Transverse colon (tissue), 4 donors: Measurements from ENCODE around the gene UBR3. TPM values are rescaled to one million over a fixed set of nuclear protein-coding genes. Genes with fewer than 3 reads are reported as not detected.
"Not testable (repeated sequence)": the region's sequence is repeated elsewhere in the genome, so short reads cannot be mapped to it uniquely, and the experiment has no call there.

Experiments
- DNase-seq: peaks from one replicate; pipeline ENCODE4 v3.0.0-alpha.2; 2019
- H3K27ac ChIP-seq, 4 donors: fragments of 200-600 bp; sonication (generic); 2 replicates each; pipeline ENCODE4 v1.5.1; 2016 to 2018; ENCODE audit warnings: inconsistent platforms in 4 of 4
- H3K27me3 ChIP-seq: fragments of 200-600 bp; sonication (generic); 2 replicates; pipeline ENCODE4 v1.5.1; 2017; ENCODE audit warnings: inconsistent platforms
- H3K36me3 ChIP-seq, 4 donors: fragments of 200-600 bp; sonication (generic); 2 replicates each; pipeline ENCODE4 v1.5.1; 2017 to 2019; ENCODE audit warnings: inconsistent platforms in 4 of 4
- H3K4me1 ChIP-seq, 4 donors: fragments of 200-600 bp; sonication (generic); 2 replicates each; pipeline ENCODE4 v1.5.1; 2017 to 2020; ENCODE audit warnings: inconsistent platforms in 4 of 4
- H3K4me3 ChIP-seq, 4 donors: fragments of 200-600 bp; sonication (generic); 1 replicate in 1 of 4; 2 replicates in 3 of 4; pipeline versions ENCODE4 v1.5.1 to v1.6.1; 2017 to 2019; ENCODE audit warnings: inconsistent platforms in 4 of 4
- H3K9me3 ChIP-seq, 2 donors: fragments of 200-600 bp; sonication (generic); 2 replicates each; pipeline ENCODE4 v1.5.1; 2017 to 2019; ENCODE audit warnings: inconsistent platforms in 2 of 2
- CTCF ChIP-seq, 5 experiments: fragments of 200-600 bp in 3 of 5; fragments of 450-650 bp in 2 of 5; sonication (generic) in 3 of 5; IDR thresholded peaks; 1 replicate in 2 of 5; 2 replicates in 3 of 5; pipeline ENCODE4 v1.5.1; 2016 to 2017; ENCODE audit warnings: antibody characterized with exemption in 5 of 5, inconsistent platforms in 3 of 5, mild to moderate bottlenecking in 2 of 5, moderate library complexity in 1 of 5
- EP300 ChIP-seq: sonication (generic); formaldehyde crosslinking; IDR thresholded peaks from one replicate; pipeline ENCODE4 v1.6.1; 2017; ENCODE audit warnings: antibody characterized with exemption, low read depth
- POLR2A ChIP-seq: fragments of 450-650 bp; IDR thresholded peaks from one replicate; pipeline ENCODE4 v1.6.1; 2016; ENCODE audit warnings: antibody characterized with exemption, mild to moderate bottlenecking, moderate library complexity
- POLR2AphosphoS5 ChIP-seq, 3 donors: sonication (generic); formaldehyde crosslinking; IDR thresholded peaks; one replicate each; pipeline ENCODE4 v1.6.1; 2016; ENCODE audit warnings: antibody characterized with exemption in 3 of 3
- WGBS, 2 donors: methylation state at CpG; one replicate each; pipeline ENCODE4 v1.1.5; 2018; ENCODE audit warnings: low coverage in 1 of 2; 5-methylcytosine and 5-hydroxymethylcytosine counted together
- in situ Hi-C, 4 donors: fragments of 200-750 bp; cut with MboI; loops; one replicate each; pipeline versions ENCODE4 v1.15.0 to v1.15.1; 2017; ENCODE audit warnings: low sequenced_read_pairs in 3 of 4, low pct_ligation_motif_present in 1 of 4, low pct_unique_long_range_greater_than_20kb in 1 of 4
- intact Hi-C: fragments of 100-400 bp; cut with DNase I; formaldehyde crosslinking; loops from one replicate; pipeline ENCODE4 v1.15.1; 2023; ENCODE audit warnings: low total_unique reads
- total RNA-seq, 4 donors: library from RNA; depleted of rRNA; stranded (reverse); fragments of >200 nt; gene quantifications; one replicate each; pipeline ENCODE4 v1.1.0, GENCODE V29; 2016

The UBR3 gene
- total RNA-seq, 4 donors from 2014 or later: 45.2 to 79.0 (median 74.1) TPM

- 90 to 93% methylated on average over 3 of the region's 3 CpGs for WGBS, 2 donors
Observed at GRCh38 chr2:169867579-169867978, 40.3 kb downstream of the UBR3 start.

GRCh38 chr2:169868951-169869350, 41.7 kb downstream of the UBR3 start:
- no peaks in the 10 kb centered on the region for H3K27me3 ChIP-seq
- H3K27ac ChIP-seq: no peak overlapping the region
- H3K9me3 ChIP-seq: no peaks in the 10 kb centered on the region
- in situ Hi-C loops: no loop called here
- H3K4me1 ChIP-seq: no peaks in the 10 kb centered on the region
- no peak for TF ChIP-seq EP300
- TF ChIP-seq CTCF (IDR thresholded peaks at IDR 0.05): no peak
- no peak for TF ChIP-seq POLR2A
- TF ChIP-seq POLR2AphosphoS5 (IDR thresholded peaks at IDR 0.05): no peak
- no peak overlapping the region for H3K4me3 ChIP-seq
- WGBS, 2 donors: 94 to 96% methylated on average over 7 of the region's 7 CpGs
- intact Hi-C loops: no loop called here
- H3K36me3 ChIP-seq: no peaks in the 10 kb centered on the region
- DNase-seq: no peak

More at GRCh38 chr2:169867579-169867978, 40.3 kb downstream of the UBR3 start:
- no peaks in the 10 kb centered on the region for H3K4me1 ChIP-seq
- no peaks in the 10 kb centered on the region for H3K27me3 ChIP-seq
- in situ Hi-C loops: no loop called here
- H3K9me3 ChIP-seq: no peaks in the 10 kb centered on the region
- H3K4me3 ChIP-seq: no peak overlapping the region
- intact Hi-C loops: no loop called here
- no peaks in the 10 kb centered on the region for H3K36me3 ChIP-seq
- no peak for DNase-seq
- no peak for TF ChIP-seq POLR2AphosphoS5 (IDR thresholded peaks at IDR 0.05)
- no peak for TF ChIP-seq POLR2A
- TF ChIP-seq EP300: no peak
- TF ChIP-seq CTCF (IDR thresholded peaks at IDR 0.05): no peak
- H3K27ac ChIP-seq: no peak overlapping the region

GRCh38 chr2:169871369-169871768, 44.1 kb downstream of the UBR3 start:
- H3K4me1 ChIP-seq, intact Hi-C loops, H3K4me3 ChIP-seq, DNase-seq, H3K27ac ChIP-seq, H3K27me3 ChIP-seq, H3K9me3 ChIP-seq, in situ Hi-C loops, H3K36me3 ChIP-seq: not testable (repeated sequence)
- 91 to 93% methylated on average over 3 to 9 of the region's 9 CpGs for WGBS, 2 donors

GRCh38 chr2:169871994-169872393, 44.7 kb downstream of the UBR3 start:
- no peak overlapping the region for H3K4me3 ChIP-seq
- H3K36me3 ChIP-seq: peaks cover 0 to 5% (median 2%) of the 10 kb centered on the region in 4 donors
- H3K27me3 ChIP-seq: no peaks in the 10 kb centered on the region
- intact Hi-C loops: no loop called here
- H3K27ac ChIP-seq: no peak overlapping the region
- 82 to 94% methylated on average over 1 of the region's 1 CpG for WGBS, 2 donors
- TF ChIP-seq CTCF (IDR thresholded peaks at IDR 0.05) (no peak), POLR2AphosphoS5 (IDR thresholded peaks at IDR 0.05) (no peak), POLR2A (no peak), EP300 (no peak)
- no peak for DNase-seq
- no peaks in the 10 kb centered on the region for H3K4me1 ChIP-seq
- H3K9me3 ChIP-seq: no peaks in the 10 kb centered on the region
- in situ Hi-C loops: no loop called here

- H3K27ac ChIP-seq: no peak overlapping the region
- no peak overlapping the region for H3K4me3 ChIP-seq
- DNase-seq: no peak
- intact Hi-C loops: no loop called here
- in situ Hi-C loops: no loop called here
- H3K27me3 ChIP-seq: no peaks in the 10 kb centered on the region
- no peaks in the 10 kb centered on the region for H3K4me1 ChIP-seq
- H3K9me3 ChIP-seq: no peaks in the 10 kb centered on the region
- TF ChIP-seq POLR2AphosphoS5 (IDR thresholded peaks at IDR 0.05) (no peak), CTCF (IDR thresholded peaks at IDR 0.05) (peak in 2 of 5 experiments; percentile 13 to 19)
- peaks cover 0 to 5% (median 2%) of the 10 kb centered on the region in 4 donors for H3K36me3 ChIP-seq
Observed at GRCh38 chr2:169877398-169877797, 50.1 kb downstream of the UBR3 start.
